Choroid plexus epithelial cell (primary cell): ENCODE measurements around the gene PPARG.
"Not testable (repeated sequence)": the region's sequence is repeated elsewhere in the genome, so short reads cannot be mapped to it uniquely, and the experiment has no call there.

ENCODE experiments used
- DNase-seq: peaks from one replicate; pipeline ENCODE4 v3.0.0-alpha.2; 2010; ENCODE audit warnings: low read depth
- H3K4me3 ChIP-seq: 2 replicates; pipeline ENCODE4 v1.5.1; 2011; ENCODE audit warnings: low read depth, mild to moderate bottlenecking, control low read depth, low read length, moderate library complexity
- TF ChIP-seq, protein P1 (sequence below): conservative IDR thresholded peaks from 2 replicates; pipeline ENCODE4 v1.5.1; 2011; ENCODE audit warnings: low read depth, mild to moderate bottlenecking, control low read depth, inconsistent platforms, low read length, moderate library complexity

The PPARG gene

DNA sequence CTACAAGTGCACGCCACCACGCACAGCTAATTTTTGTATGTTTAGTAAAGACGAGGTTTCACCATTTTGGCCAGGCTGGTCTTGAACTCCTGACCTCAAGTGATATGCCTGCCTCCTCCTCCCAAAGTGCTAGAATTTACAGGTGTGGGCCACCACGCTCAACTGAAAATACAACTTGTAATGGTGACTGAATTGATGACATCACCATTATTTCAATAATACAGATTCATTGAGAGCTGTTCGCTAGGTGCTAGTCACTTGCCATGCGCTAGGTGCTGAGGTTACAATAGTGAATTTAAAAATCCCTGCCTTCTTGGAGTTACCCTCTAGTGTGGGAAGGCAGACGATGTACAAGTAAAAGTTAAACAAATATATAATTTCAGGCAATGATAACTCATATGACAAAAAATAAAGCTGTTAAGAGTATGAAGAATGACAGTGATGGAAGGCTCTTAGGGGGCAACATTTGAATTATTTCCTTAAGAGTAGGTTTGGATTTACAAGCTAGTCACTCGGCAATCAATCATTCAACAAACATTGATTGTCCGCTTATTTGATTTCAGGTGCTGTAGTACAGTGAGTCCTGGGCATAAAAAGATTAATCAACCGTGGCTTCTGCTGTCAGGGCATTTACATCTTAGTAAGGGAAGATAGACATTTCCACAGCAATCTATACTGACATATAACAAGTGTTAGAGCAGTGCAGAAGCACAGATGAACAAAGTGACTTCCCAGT, 9.1 kb upstream of the PPARG start:
- no peak for DNase-seq
- TF ChIP-seq, protein P1, sequence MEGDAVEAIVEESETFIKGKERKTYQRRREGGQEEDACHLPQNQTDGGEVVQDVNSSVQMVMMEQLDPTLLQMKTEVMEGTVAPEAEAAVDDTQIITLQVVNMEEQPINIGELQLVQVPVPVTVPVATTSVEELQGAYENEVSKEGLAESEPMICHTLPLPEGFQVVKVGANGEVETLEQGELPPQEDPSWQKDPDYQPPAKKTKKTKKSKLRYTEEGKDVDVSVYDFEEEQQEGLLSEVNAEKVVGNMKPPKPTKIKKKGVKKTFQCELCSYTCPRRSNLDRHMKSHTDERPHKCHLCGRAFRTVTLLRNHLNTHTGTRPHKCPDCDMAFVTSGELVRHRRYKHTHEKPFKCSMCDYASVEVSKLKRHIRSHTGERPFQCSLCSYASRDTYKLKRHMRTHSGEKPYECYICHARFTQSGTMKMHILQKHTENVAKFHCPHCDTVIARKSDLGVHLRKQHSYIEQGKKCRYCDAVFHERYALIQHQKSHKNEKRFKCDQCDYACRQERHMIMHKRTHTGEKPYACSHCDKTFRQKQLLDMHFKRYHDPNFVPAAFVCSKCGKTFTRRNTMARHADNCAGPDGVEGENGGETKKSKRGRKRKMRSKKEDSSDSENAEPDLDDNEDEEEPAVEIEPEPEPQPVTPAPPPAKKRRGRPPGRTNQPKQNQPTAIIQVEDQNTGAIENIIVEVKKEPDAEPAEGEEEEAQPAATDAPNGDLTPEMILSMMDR, result no peak
- H3K4me3 ChIP-seq, result no peak overlapping the region

DNA sequence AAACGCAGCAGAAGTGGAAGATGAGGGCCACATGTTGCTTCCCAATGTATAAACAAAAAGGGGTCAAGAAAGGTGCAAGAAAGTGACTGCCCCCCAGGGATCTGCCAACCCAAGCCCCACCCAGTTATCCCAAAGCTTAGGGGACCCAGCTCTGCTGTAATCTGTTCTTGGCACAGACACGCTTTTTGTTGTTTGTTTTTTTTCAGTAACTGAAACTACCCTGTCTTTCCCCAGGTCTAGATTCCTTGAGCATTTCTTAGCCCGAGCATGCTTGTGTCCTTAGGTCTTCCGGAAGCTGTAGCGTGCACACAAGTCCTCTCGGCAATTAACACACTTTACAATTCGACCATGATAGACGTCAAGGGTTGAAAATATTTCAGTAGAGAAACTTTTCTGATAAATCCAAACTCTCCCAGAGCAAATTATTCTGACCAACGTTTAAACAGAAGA, 8.5 kb upstream of the PPARG start:
- no peak overlapping the region for H3K4me3 ChIP-seq
- peak; percentile 55 for DNase-seq
- TF ChIP-seq, protein P1, result no peak

DNA sequence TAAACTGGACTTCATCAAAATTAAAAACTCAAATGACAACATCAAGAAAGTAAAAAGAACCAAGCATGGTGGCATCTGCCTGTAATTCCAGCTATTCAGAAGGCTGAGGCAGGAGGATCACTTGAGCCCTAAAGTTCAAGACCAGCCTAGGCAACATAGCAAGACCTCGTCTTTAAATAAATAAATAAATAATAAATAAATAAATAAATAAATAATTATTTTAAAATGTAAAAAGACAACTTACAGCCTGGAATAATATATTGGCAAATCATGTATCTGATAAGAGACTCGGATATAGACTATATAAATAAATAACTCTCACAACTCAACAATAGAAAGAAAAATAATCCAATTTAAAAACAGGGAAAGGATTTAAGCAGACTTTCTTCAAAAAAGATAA, 4.3 kb upstream of the PPARG start:
- TF ChIP-seq, protein P1, result no peak
- DNase-seq, result no peak

DNA sequence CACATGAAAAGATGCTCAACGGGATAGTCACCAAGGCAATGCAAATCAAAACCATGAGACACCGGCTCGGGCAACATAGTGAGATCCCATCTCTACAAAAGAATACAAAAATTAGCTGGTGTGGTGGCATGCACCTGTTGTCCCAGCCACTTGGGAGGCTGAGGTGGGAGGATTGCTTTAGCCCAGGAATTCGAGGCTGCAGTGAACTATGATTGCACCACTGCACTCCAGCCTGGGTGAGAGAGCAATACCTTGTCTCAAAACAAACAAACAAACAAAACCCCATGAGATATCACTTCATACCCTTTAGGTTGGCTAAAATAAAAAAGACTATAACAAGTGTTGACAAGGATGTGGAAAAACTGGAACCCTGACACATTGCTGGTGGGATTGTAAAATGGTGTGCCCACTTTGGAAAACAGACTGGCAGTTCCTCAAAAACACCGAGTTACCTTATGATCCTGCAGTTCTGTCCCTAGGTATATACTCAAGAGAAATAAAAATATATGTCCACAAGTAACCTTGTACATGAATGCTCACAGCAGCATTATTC, 3.8 kb upstream of the PPARG start:
- no peak overlapping the region for H3K4me3 ChIP-seq
- DNase-seq, result no peak
- TF ChIP-seq, protein P1, result no peak

More for the DNA sequence above, 4.3 kb upstream of the PPARG start:
- no peak overlapping the region for H3K4me3 ChIP-seq

DNA sequence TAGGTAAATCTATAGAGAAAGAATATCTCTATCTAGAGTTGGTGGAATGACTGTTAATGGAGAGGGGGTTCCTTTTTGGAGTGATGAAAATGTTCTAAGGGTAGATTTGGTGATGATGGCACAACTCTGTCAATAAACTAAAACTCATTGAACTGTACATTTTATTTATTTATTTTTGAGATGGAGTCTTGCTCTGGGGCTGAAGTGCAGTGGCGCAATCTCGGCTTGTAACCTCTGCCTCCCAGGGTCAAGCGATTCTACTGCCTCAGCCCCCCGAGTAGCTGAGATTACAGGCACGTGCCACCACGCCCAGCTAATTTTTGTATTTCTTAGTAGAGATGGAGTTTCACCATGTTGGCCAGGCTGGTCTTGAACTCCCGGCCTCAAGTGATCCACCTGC, 3.1 kb upstream of the PPARG start:
- DNase-seq, H3K4me3 ChIP-seq: not testable (repeated sequence)

DNA sequence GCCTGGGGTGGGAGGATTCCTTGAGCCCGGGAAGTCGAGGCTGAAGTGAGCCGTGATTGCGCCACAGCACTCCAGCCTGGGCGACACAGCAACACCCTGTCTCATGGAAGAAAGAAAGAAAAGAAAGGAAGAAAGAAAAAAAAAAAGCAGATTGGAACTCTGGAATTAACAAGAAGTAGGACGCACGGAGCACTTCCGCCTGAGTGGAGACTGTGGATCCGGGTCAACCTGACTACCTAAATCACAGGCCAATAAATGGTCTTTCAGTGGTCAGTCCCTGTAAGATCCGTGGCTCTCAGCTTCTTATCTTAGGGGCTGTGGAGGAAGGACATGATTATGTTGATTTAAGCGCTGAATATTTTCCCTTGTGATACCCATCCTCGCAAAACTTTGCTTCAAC, 2.4 kb upstream of the PPARG start:
- TF ChIP-seq, protein P1, result no peak
- no peak for DNase-seq
- no peak overlapping the region for H3K4me3 ChIP-seq

DNA sequence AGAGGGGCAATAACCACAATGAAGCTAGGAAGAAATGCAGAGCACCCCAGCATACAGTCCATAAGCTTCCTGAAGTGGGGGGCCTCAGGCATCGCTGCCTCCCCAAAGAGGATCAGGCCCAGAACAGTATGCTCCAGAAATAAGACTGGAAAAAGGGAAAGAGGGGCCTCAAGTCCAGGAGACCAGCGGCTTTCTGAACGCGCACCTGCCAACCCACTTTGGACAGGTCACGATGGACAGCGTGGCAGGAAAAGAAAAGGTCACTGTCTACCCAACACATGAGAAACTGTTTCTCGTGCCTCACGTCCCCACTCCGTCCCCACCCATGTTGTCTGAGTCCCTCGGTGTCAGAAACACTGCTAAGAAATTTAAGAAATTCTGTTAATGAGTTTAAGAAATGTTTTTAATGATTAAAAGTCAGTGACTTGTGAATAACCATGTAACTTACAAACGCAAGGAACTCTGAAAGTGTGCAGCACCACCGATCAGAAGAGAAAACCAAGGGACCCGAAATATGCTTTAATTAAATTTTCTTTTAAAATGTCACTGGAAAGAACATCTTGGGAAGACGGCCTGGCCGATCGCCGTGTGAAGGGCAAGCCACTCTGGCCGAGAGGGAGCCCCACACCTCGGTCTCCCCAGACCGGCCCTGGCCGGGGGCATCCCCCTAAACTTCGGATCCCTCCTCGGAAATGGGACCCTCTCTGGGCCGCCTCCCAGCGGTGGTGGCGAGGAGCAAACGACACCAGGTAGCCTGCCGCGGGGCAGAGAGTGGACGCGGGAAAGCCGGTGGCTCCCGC, 1.7 kb upstream of the PPARG start:
- peak overlapping the region; percentile 87 for H3K4me3 ChIP-seq
- peak; percentile 29 for DNase-seq
- TF ChIP-seq, protein P1, result peak; percentile 36
